ENCODE measurements around the gene BCL2.

BCL2 gene

DNA sequence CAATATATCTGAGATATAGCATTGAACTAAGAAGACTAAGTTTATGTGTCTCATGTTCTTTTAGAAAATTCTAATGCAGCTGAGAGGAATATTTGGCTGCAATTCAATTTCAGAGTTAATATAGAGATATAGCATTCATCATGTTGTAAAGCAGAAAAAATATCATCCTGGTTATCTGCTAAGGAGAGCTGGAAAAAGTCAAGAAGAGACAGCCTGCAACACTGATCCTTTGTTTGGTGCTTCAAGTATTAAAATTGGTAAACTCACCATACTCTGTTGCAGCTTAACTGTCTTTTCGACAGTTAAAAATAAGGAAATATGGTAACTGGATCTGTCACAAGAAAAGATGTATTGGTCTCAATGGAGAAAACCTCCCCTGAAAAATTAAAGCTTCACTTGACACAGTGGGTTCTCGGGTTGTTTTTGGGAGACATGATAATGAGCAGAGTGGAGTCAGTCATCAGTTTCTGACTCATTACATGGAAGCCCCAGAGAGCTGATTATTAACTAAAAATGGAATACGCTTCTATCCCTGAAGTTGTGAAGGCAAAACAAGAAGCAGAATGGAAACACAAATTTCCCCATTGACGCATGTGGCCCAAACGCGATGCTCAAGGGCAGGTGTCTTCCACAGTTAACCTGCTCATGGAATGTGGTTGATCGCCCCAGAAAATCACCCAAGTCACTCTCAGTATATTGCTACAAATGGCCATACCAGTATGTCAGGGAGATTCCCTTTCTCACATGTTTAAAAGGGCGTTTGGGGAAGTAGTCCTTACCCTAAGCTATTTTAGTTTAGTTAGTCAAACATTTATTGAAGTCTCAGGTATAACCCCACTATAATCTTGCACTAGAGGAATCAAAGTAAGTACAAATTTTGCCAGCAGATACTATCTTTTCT lies 8.2 kb downstream of the BCL2 start:
- no peak for DNase-seq (ENCODE audit: extremely low read depth in 1 of 2, low read depth in 1 of 2)

DNA sequence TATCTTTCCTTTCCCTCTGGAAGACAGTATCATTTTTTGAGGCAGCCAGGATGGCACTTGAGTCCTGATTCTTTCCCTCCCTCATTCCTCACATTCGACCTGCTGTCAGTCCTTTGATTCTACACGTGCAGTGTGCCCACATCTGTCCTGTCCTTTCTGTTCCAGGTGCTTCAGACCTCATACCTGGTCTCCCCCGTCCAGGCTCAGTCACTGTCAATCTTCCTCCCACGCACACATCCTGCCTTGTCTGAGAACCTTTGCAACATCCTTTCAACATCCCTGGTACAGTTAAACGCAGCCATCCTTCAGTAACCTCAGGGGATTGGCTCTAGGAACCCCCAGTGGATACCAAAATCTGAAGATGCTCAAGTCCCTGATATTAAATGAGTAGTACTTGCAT lies 10.1 kb downstream of the BCL2 start:
- DNase-seq (ENCODE audit: extremely low read depth in 1 of 2, low read depth in 1 of 2), result no peak

DNA sequence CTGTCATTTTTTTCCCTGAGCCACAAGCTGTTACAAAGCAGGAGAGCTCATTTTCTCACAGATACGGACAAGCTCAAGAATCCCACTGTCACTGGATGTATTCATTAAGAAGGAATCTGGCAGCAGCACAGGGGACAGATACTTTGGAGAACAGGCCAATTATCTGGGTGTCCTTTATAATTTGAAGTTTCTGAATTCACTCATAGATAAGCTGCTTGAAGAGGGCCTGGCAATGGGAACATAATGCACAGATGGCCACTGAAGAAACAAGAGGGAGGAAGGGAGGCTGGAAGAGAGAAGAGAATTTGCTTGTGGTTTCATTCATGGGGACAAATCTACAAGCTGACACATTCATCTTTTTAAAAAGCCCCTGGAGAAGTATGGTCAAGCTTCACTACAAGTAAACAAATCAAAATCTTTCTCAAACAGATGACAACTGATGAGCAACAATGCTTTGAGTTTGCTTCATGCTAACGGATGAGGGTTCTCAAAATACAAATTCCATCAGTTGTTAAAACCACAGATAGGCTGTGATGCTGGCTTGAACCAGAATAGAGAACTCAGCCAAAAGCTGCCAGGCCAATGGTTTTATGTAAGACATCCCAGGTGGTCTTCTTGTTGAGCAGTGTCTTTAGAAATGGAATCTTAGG lies 11.9 kb downstream of the BCL2 start:
- no peak for DNase-seq (ENCODE audit: extremely low read depth in 1 of 2, low read depth in 1 of 2)

DNA sequence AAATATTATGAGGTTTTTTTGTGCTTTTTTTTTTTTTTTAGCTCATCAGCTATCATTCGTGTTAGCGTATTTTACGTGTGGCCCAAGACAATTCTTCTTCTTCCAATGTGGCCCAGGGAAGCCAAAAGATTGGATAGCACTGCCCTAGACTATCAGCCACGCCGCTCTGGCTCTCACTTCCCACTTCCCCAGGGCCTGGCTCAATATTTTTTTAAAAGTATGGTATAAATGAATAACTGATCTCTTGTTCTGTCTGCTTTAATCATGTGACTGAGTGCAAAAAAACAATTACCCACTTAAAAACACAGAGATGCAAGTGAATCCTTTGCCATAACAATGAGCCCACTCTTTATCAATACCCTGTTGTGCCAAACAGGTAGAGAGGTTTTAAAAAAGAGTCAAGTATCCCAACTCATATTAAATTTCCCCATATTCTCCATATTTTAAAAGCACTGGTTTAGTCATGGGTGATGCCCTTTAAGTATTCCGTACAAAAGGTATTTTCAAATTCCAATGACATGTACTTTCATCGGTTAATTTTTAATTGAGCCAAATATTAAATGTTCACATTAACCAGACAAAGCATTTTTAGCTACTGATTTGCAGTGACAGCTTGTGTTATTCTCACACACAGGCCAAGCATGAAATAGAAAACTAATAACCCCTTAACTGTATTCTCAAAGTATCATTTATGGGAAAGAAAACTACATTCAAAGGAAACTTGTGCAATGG lies 12.6 kb downstream of the BCL2 start:
- no peak for DNase-seq (ENCODE audit: extremely low read depth in 1 of 2, low read depth in 1 of 2)

DNA sequence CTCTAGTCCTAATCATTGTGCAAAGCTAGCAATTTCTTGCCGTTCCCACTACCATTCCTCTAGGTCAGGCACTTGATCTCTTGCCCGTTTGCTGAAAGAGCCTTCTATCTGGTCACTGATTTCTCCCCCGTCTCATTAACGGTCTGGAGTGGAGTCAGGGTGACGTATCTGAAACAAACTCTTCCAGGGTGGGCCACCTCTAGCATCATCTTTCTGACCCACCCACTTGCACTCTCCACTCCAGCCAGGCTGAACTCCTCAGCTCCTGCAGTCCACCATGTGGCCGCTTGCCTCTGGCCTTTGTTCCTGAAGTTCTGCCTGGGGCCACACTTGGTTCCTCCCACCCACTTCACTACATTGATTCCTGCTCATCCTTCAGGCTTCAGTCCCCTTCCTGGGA lies 13.3 kb downstream of the BCL2 start:
- DNase-seq (ENCODE audit: extremely low read depth in 1 of 2, low read depth in 1 of 2), result no peak

DNA sequence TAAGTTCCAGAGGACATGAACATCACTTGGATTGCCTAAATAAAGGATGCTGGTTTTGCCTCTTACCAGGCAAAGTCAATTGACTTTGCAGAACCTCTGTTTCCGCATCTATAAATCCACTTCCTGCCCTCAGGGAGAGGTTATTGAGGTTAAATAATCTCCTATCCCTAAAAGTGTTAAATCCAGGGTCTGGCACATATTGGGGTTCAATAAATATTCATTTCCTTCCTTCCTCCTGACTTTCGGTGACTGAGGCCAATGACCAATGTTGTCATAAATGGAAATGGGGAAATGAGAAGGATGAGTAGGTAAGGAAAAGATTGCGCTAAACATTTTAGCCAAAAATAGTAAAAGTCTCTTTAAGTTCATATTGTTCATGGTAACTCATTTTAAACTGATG lies 16.0 kb downstream of the BCL2 start:
- DNase-seq (ENCODE audit: extremely low read depth in 1 of 2, low read depth in 1 of 2), result no peak

DNA sequence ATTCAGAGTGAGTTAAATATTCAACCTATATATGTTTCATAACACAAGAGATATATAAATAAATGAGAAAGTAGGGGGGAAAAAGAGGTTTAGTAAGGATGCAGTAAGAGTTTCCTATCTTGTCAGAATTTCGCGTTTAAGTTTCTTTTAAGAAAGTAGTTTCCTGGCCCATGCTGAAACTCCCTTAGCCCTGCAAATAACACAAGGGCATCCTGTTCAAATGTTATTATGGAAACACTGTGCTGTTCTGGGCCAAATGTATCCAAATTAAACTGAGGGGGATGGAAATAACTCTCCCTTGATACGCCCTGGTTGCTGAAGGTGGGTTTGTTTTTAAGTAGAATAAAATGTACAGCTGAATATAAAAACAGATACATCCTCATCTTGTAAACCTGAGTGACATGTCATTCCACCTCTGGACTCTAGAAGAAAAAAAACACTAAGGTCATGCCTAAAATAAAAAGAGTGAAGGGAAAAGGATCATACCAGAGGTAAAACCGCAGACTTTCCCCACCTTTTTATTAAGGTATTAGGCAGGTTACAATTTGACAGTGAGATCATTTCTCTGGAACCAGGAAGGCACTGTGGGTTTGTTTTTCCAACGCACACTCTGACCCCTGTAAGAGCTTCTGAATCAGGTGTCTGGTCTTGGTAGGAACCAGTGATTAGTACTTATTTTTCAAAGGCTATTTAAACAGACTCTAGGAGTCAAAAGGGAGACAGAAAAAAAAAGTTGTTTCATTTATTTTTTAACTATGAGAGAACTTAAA lies 16.7 kb downstream of the BCL2 start:
- no peak for DNase-seq (ENCODE audit: extremely low read depth in 1 of 2, low read depth in 1 of 2)

DNA sequence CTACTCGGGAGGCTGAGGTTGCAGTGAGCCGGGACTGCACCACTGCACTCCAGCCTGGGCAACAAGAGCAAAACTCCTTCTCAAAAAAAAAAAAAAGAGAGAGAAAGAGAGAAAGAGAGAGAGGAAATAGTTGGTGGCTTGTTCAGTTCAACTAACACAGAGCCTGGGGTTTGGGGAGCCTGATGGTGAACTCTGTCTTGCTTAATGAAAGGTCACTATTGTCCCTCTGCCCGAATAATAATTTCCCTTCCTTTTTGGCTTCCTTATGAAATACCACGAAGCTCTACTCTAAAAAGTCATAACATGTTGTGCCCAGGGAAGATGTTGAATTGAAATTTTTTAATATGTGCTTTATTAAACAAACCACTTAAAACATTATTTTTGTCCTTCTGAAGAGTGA lies 17.3 kb downstream of the BCL2 start:
- no peak for DNase-seq (ENCODE audit: extremely low read depth in 1 of 2, low read depth in 1 of 2)

DNA sequence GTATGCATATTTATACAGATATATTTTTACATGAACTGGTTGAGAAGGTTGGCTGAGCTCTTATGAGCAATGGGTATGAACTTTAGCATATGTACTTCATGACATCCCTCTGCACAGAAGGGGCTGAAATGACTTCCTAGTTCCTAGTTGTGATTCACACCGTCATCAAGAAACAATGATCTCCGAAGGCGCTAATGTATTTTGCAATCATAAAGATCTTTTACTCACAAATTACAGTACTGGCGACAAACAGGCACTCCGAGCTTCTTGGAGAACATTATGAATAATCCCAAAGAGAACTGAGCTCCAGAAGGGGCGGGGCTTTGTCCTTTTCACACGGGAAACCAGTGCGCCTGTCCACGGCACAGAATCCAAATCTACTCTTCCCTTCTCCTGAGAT lies 18.1 kb downstream of the BCL2 start:
- no peak for DNase-seq (ENCODE audit: extremely low read depth in 1 of 2, low read depth in 1 of 2)

DNA sequence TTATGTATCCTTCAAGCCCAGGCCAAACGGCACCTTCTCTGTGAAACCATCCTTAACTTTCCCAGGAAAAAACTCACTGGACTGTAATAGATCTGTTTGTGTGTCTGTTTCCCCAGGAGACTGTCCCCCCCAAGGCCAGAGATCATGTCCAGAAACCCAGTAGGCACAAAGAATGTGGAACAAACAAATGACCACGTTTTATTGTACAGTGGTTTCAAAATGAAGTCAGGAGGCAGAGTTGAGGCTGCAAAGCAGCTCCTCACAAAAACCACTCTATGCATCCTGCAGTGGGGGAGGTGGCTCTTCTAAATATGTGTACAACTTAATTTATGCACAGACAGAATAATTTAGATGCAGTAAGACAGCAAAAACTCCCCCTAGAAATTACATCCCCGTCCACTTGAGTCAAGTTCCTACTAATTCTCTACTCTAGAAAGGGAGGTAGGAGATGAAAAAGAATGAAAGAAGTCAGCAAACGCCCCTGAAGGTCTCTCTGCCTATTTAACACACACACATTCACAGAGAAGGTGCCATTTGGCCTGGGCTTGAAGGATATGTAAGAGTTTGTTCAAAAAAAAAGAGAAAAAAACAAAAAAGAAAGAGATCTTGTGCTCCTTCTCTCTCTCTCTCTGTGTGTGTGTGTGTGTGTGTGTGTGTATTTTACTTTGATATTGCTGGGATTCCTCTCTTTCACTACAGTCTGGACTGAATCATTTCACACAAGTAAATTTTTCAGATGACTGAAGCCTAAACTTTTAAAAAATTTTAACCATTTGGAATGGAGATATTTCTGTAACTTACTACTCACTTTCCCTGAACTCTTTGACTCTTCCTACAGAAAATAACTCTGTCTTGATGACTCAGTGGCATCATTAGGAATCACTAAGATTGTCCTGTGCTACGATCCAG lies 19.5 kb downstream of the BCL2 start:
- no peak for DNase-seq (ENCODE audit: extremely low read depth in 1 of 2, low read depth in 1 of 2)

DNA sequence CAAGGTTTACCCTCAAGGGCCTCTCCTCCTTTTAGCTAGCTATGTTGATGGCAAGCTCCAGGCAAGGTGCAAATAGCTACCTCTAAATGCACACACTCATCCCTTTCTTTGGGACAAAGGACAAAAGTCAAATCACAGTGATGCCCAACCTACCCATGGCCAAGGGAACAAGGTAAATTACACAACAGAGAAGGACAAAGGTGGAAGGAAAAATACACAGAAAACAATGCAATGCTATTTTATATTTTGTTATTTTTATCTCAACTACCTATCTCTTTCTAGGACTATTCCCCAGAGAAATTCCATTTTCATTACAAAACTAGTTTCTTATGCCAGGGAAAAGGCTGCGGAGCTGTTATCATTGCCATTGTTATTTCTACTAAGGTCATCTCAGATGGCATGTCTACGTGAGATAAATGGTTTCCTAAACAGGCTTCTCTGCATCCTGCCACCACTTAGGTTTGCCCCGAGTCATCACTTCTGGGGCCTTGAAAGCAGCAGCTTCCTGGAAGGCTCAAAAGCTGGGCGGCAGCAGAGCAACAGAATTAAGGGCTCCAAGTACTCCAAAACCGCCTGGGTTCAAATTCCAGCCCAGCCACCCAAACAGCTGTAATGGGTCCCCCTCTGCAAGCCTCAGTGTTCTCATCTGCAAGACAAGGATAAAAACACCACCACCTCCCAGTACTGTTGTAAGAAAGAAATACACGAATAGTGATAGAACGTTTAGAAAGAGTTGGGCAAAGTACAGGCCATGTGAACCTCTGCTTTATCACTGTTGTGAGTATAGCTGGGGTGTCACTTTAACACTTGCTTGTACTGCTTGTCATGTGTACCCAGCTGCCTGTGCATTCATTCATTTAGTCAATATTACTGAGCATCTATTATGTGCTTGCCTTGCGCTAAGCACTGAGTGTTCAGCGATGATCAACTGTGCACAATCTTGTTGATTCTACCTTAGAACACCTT lies 20.9 kb downstream of the BCL2 start:
- DNase-seq (ENCODE audit: extremely low read depth in 1 of 2, low read depth in 1 of 2), result no peak

DNA sequence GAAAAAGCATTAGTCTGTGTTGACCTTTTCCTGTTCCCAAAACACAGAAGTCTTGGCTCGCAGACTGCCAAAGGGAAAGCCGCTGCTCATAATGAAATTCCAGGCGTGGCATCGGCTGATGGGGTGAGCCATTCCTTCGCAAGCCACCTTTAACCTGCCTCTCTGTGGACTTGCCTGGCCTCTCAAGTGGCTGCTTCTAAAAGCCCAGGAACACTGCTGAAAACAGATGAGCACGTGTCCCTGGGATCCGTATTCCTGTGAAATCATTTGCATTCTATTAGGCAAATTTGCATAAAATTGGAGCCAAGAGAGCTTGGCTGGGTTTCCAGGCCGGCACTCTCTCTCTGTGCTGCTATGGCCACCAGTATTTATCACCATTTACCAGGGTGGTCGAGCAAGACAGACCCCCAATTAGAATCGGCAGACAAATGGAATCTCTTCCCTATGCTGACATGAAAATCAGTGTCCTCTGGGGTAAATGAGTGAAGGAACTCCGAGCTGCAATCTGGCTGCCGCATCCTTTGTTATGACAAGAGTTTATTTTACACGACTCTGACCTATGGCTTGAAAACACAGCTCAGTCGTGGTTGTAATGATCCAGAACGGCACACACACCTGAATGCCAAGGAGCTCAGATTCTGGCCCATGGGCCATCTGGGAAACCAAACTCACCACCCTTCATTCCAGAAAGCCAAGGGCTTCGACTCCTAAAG lies 21.7 kb downstream of the BCL2 start:
- no peak for DNase-seq (ENCODE audit: extremely low read depth in 1 of 2, low read depth in 1 of 2)

DNA sequence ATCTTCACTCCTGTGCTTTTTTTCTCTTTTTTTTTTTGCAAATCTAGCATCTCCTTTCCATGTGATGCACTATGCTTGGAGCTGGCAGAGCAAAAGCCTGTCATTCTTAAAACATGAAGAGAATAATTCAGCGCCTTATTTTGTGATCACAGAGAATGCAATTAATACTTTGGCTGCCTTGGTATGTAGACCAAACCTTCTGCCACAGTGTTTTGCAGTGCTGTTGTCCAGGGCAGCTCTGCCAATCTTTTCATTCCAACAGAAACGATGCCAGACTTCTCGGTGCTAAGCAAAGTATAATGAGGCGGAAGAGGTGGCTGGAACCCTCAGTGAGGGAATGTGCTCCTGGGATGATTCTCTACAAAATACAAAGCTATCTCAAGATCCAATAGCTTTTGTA lies 25.6 kb downstream of the BCL2 start:
- no peak for DNase-seq (ENCODE audit: extremely low read depth in 1 of 2, low read depth in 1 of 2)

DNA sequence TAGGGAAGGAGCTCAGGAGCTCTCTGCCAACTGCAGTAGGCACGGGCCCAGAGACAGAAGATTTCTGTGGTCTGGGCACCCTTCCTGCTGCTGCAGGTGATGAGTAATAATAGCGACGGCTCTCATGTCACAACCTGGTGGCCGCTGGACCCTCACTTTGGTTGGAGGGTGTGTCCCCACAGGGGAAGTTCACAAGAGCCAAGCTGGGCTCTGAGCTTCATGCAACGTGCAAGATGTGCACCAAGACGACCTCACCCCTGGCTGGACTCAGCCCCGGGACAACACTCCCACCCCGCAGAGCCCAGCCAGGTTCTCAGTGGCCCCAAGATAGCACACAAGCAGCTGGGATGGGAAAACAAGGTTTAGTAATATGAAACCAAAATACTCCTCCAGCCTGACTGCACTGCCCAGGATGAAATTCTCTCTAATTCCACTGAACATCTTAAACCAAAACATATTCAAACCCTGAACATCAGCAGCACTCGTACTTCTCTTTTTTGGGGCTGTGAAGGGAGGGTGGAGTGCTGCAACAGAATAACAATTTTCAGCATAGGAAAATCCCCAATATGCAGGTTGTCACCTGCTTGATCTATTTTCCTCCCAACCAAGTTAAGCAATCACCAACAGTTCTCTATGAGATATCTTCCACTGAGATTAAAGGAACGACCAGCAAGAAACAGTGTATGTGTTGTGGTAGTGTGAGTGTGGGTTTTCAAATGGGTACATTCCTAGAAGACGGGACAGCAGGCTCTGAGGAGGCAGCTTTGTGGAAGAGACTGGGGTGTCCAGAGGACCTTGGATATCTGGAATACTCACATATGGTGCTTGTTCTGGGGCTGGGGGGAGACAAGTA lies 26.5 kb downstream of the BCL2 start:
- no peak for DNase-seq (ENCODE audit: extremely low read depth in 1 of 2, low read depth in 1 of 2)

DNA sequence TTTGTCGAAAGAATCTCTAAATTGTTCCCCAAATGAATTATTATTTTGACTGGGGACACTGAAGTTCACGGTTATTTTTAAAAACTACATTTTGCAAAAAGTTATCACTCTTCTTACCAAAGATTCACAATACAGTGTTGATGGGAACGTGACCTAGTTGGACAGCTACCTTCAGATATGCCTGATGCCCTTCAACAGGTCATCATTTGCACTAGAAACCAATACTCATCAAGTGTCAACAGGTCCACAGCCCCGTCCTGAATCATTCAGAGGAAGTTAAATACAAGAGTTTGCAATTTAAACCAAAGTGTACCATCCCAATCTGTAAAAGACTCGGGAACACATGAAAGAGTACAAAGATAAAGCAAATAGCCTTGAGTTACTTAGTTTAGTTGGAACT lies 28.3 kb downstream of the BCL2 start:
- DNase-seq (ENCODE audit: extremely low read depth in 1 of 2, low read depth in 1 of 2), result no peak

DNA sequence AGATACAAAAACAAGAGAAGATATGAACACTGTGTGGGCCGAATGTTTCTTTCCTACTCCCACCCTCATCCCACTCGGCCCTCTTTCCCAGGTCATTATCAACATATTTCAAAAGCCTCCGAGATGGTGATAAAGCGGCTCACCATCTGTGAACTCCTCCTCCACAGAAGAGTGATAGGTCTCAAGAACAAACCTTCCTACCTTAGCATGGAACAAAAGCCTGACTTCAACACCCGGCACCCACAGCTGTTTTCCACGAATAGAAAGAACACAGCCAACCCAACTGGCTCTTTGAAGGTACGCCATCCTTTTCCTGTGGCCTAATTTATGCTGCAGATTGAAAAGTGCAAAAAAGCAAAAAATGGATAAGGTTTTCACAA lies 28.8 kb downstream of the BCL2 start:
- DNase-seq (ENCODE audit: extremely low read depth in 1 of 2, low read depth in 1 of 2), result no peak

DNA sequence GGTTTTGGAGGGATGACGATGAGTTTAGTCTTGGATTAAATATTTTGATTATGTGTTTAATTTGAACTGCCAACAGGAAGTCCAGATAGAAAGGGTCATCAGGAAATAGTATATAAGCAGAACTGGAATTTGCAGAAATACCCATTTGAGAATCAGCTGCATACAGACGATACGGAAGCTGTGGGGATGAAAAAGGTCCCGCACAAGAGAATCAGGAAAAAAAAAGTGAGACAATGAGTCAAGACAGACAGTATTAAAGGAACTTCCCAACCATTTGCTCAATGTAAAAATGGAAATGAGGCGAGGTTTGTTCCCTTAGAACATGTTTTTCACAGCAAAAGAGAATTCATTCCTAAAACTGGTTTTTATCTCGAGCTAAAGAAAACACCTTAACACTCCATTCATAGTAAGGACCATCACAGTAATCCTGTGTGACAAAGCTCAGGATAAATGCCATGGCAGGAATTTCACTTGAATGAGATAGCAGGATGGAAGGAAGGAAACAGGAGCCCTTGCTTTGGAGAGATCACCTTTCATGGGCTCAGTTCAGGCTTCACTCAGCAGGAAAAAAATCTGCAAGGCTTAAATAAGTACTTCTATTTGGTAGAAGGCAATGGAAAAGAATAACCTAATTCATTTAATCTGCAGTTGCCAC lies 29.3 kb downstream of the BCL2 start:
- no peak for DNase-seq (ENCODE audit: extremely low read depth in 1 of 2, low read depth in 1 of 2)

Data from activated CD8-positive, alpha-beta memory T cell treated with anti-CD3 and anti-CD28 coated beads for 1 hour (primary cell).